ENCODE data around the gene AP2A1. TPM values are rescaled to one million over a fixed set of nuclear protein-coding genes. Genes with fewer than 3 reads are reported as not detected.

AP2A1 gene
- total RNA-seq, 4 donors from 2014 or later: 94.2 to 142 (median 131) TPM

DNA sequence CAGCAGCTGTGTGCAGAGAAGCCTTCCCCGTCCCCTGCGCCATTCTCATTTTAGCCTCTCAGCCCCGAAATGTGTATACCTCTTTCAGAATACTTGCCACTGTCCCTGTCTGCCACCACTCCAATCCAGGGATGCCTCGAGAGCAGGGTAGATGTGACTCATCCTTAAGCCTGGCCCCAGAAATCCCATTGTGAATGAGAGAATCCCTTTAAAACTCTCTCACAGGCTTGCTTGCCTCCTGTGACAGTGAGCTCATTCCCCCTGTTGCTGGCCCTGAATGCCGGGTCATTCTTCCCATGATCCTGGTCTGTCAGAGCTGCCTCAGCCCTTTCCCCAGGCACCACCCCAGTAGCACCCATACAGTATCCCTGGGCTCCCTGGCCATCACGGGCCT lies 9.6 kb downstream of the AP2A1 start:
- TF ChIP-seq CTCF (IDR thresholded peaks at IDR 0.05 in 4 of 5, conservative IDR thresholded peaks at IDR 0.05 in 1 of 5) (no peak), POLR2A (IDR thresholded peaks at IDR 0.05) (no peak)
- Histone ChIP-seq H3K36me3 (no peaks in the 10 kb centered on the region), H3K27me3 (no peaks in the 10 kb centered on the region), H3K4me3 (no peak overlapping the region), H3K27ac (no peak overlapping the region), H3K4me1 (no peaks in the 10 kb centered on the region), H3K9me3 (no peaks in the 10 kb centered on the region)
- intact Hi-C loops (cut with DNase I; ENCODE audit: low total_unique reads) (no loop called here), in situ Hi-C loops (cut with MboI; ENCODE audit: low sequenced_read_pairs in 4 of 4) (no loop called here)
- DNase-seq (no peak), ATAC-seq (no peak)

GRCh38 chr19:49779731-49780555 lies 13.1 kb downstream of the AP2A1 start:
- Histone ChIP-seq H3K4me1 (no peaks in the 10 kb centered on the region), H3K27me3 (no peaks in the 10 kb centered on the region), H3K27ac (no peak overlapping the region), H3K36me3 (peaks cover 0 to 27% of the 10 kb centered on the region in 2 donors), H3K9me3 (no peaks in the 10 kb centered on the region), H3K4me3 (no peak overlapping the region)
- ATAC-seq (no peak), DNase-seq (no peak)
- in situ Hi-C loops (cut with MboI; ENCODE audit: low sequenced_read_pairs in 4 of 4): no loop called here
- TF ChIP-seq POLR2A (IDR thresholded peaks at IDR 0.05) (no peak), CTCF (IDR thresholded peaks at IDR 0.05 in 4 of 5, conservative IDR thresholded peaks at IDR 0.05 in 1 of 5) (no peak)
- intact Hi-C loops (cut with DNase I; ENCODE audit: low total_unique reads): no loop called here

GRCh38 chr19:49780861-49781260 lies 14.1 kb downstream of the AP2A1 start:
- ATAC-seq (no peak), DNase-seq (no peak)
- Histone ChIP-seq H3K36me3 (peaks cover 0 to 36% of the 10 kb centered on the region in 2 donors), H3K27me3 (no peaks in the 10 kb centered on the region), H3K4me3 (no peak overlapping the region), H3K27ac (no peak overlapping the region), H3K9me3 (no peaks in the 10 kb centered on the region), H3K4me1 (no peaks in the 10 kb centered on the region)
- TF ChIP-seq CTCF (IDR thresholded peaks at IDR 0.05 in 4 of 5, conservative IDR thresholded peaks at IDR 0.05 in 1 of 5) (no peak), POLR2A (IDR thresholded peaks at IDR 0.05) (no peak)
- intact Hi-C loops (cut with DNase I; ENCODE audit: low total_unique reads): no loop called here
- in situ Hi-C loops (cut with MboI; ENCODE audit: low sequenced_read_pairs in 4 of 4): no loop called here

- no peaks in the 10 kb centered on the region for H3K27me3 ChIP-seq
- ATAC-seq: no peak
- no peak for DNase-seq
- no peak overlapping the region for H3K4me3 ChIP-seq
- in situ Hi-C loops (cut with MboI; ENCODE audit: low sequenced_read_pairs in 4 of 4) (no loop called here), intact Hi-C loops (cut with DNase I; ENCODE audit: low total_unique reads) (no loop called here)
- no peak overlapping the region for H3K27ac ChIP-seq
- H3K36me3 ChIP-seq: peaks cover 0 to 36% of the 10 kb centered on the region in 2 donors
- H3K4me1 ChIP-seq: no peaks in the 10 kb centered on the region
- no peaks in the 10 kb centered on the region for H3K9me3 ChIP-seq
- TF ChIP-seq POLR2A (IDR thresholded peaks at IDR 0.05) (no peak), CTCF (IDR thresholded peaks at IDR 0.05 in 4 of 5, conservative IDR thresholded peaks at IDR 0.05 in 1 of 5) (no peak)
These were observed 14.6 kb downstream of the AP2A1 start for GRCh38 chr19:49781394-49781793.
